Measurements from ENCODE around the gene GABBR2. TPM values are rescaled to one million over a fixed set of nuclear protein-coding genes. Genes with fewer than 3 reads are reported as not detected.
"Not testable (repeated sequence)": the region's sequence is repeated elsewhere in the genome, so short reads cannot be mapped to it uniquely, and the experiment has no call there.

GABBR2 gene
- total and polyA plus RNA-seq, 9 of the 15 experiments (the other 6 are each of a cell fraction or from before 2014, with no cell fraction given), result 0.15 to 1.9 (median 0.32) TPM

DNA sequence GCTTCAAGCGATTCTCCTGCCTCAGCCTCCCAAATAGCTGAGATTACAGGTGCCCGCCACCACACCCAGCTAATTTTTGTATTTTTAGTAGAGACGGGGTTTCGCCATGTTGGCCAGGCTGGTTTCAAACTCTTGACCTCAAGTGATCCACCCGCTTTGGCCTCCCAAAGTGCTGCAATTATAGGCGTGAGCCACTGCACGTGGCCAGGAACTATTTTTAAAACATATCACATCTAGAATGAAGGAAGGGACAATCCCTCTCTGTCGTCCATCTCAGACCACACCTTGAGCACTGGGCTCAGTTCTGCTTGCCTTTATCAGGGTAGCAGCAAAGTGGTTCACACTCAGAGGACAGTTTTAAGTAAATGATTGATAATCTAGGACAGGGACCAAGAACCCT lies 207.5 kb downstream of the GABBR2 start:
- ATAC-seq; intact Hi-C loops (cut with micrococcal nuclease): not testable (repeated sequence)
- peak; percentile 65 for FAIRE-seq

More for the DNA sequence above, 207.5 kb downstream of the GABBR2 start:
- H4K20me1 ChIP-seq (replicated peaks; ENCODE audit: control insufficient read depth, insufficient read depth, low read length); H3K27ac ChIP-seq (ENCODE audit: extremely low read depth, low read depth, low read length); H3K4me1 ChIP-seq (replicated peaks in 1 of 2; ENCODE audit: control insufficient read depth in 2 of 2, insufficient read depth in 2 of 2, low read length in 2 of 2); BruUV-seq (replicated peaks); CTCF ChIA-PET (ENCODE audit: low intra/inter-chr PET ratio); H3K79me2 ChIP-seq (ENCODE audit: control insufficient read depth, insufficient read depth, low read length); H3K9me1 ChIP-seq (ENCODE audit: control insufficient read depth, insufficient read depth, low read length); H3K36me3 ChIP-seq (ENCODE audit: control insufficient read depth, insufficient read depth, low read length); H3K9ac ChIP-seq (ENCODE audit: insufficient read depth in 1 of 2, low read depth in 2 of 2, low read length in 2 of 2); H3K27me3 ChIP-seq (ENCODE audit: control insufficient read depth in 2 of 2, insufficient read depth in 2 of 2, low read length in 2 of 2); H2AFZ ChIP-seq (ENCODE audit: low read depth, low read length); H3K9me3 ChIP-seq (replicated peaks; ENCODE audit: control insufficient read depth, insufficient read depth, low read depth, low read length); H3K4me2 ChIP-seq (ENCODE audit: insufficient read depth, low read length); H3K4me3 ChIP-seq; in situ Hi-C loops (cut with MboI): not testable (repeated sequence)
- POLR2A ChIA-PET, result interaction anchor here (0.7 kb wide), 1 partner anchor 496 kb away, joined by 3 read pairs; no protein-coding TSS in a partner anchor
- DNase-seq (ENCODE audit: extremely low read depth in 1 of 4, low spot score in 3 of 4), result peak in 1 of 4 experiments; percentile 13
- 24% methylated on average over 6 of the region's 8 CpGs for WGBS (ENCODE audit: insufficient coverage, low coverage, missing lambda C conversion rate)
- TF ChIP-seq ZFX (CRISPR knock-in tag; IDR thresholded peaks at IDR 0.05) (peak; percentile 19; the same call in 1 of the 2 replicates), CBFA2T3 (IDR thresholded peaks at IDR 0.05) (peak; percentile 38; the same call in 1 of the 2 replicates), CBFA2T2 (conservative IDR thresholded peaks at IDR 0.05) (0 out of 2 replicates have a peak, but pooled peaks have one; percentile 2), L3MBTL2 (IDR thresholded peaks at IDR 0.05) (peak; percentile 57)
- TF ChIP-seq, protein P1, sequence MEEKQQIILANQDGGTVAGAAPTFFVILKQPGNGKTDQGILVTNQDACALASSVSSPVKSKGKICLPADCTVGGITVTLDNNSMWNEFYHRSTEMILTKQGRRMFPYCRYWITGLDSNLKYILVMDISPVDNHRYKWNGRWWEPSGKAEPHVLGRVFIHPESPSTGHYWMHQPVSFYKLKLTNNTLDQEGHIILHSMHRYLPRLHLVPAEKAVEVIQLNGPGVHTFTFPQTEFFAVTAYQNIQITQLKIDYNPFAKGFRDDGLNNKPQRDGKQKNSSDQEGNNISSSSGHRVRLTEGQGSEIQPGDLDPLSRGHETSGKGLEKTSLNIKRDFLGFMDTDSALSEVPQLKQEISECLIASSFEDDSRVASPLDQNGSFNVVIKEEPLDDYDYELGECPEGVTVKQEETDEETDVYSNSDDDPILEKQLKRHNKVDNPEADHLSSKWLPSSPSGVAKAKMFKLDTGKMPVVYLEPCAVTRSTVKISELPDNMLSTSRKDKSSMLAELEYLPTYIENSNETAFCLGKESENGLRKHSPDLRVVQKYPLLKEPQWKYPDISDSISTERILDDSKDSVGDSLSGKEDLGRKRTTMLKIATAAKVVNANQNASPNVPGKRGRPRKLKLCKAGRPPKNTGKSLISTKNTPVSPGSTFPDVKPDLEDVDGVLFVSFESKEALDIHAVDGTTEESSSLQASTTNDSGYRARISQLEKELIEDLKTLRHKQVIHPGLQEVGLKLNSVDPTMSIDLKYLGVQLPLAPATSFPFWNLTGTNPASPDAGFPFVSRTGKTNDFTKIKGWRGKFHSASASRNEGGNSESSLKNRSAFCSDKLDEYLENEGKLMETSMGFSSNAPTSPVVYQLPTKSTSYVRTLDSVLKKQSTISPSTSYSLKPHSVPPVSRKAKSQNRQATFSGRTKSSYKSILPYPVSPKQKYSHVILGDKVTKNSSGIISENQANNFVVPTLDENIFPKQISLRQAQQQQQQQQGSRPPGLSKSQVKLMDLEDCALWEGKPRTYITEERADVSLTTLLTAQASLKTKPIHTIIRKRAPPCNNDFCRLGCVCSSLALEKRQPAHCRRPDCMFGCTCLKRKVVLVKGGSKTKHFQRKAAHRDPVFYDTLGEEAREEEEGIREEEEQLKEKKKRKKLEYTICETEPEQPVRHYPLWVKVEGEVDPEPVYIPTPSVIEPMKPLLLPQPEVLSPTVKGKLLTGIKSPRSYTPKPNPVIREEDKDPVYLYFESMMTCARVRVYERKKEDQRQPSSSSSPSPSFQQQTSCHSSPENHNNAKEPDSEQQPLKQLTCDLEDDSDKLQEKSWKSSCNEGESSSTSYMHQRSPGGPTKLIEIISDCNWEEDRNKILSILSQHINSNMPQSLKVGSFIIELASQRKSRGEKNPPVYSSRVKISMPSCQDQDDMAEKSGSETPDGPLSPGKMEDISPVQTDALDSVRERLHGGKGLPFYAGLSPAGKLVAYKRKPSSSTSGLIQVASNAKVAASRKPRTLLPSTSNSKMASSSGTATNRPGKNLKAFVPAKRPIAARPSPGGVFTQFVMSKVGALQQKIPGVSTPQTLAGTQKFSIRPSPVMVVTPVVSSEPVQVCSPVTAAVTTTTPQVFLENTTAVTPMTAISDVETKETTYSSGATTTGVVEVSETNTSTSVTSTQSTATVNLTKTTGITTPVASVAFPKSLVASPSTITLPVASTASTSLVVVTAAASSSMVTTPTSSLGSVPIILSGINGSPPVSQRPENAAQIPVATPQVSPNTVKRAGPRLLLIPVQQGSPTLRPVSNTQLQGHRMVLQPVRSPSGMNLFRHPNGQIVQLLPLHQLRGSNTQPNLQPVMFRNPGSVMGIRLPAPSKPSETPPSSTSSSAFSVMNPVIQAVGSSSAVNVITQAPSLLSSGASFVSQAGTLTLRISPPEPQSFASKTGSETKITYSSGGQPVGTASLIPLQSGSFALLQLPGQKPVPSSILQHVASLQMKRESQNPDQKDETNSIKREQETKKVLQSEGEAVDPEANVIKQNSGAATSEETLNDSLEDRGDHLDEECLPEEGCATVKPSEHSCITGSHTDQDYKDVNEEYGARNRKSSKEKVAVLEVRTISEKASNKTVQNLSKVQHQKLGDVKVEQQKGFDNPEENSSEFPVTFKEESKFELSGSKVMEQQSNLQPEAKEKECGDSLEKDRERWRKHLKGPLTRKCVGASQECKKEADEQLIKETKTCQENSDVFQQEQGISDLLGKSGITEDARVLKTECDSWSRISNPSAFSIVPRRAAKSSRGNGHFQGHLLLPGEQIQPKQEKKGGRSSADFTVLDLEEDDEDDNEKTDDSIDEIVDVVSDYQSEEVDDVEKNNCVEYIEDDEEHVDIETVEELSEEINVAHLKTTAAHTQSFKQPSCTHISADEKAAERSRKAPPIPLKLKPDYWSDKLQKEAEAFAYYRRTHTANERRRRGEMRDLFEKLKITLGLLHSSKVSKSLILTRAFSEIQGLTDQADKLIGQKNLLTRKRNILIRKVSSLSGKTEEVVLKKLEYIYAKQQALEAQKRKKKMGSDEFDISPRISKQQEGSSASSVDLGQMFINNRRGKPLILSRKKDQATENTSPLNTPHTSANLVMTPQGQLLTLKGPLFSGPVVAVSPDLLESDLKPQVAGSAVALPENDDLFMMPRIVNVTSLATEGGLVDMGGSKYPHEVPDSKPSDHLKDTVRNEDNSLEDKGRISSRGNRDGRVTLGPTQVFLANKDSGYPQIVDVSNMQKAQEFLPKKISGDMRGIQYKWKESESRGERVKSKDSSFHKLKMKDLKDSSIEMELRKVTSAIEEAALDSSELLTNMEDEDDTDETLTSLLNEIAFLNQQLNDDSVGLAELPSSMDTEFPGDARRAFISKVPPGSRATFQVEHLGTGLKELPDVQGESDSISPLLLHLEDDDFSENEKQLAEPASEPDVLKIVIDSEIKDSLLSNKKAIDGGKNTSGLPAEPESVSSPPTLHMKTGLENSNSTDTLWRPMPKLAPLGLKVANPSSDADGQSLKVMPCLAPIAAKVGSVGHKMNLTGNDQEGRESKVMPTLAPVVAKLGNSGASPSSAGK (IDR thresholded peaks at IDR 0.05), result peak; percentile 36; the same call in 1 of the 2 replicates

Data from K562 (cell line).